K562 (cell line): ENCODE results near the gene HSD11B2. TPM values are rescaled to one million over a fixed set of nuclear protein-coding genes. Genes with fewer than 3 reads are reported as not detected.

Experiments
- ATAC-seq: fragments of 200-7000 bp; cut with Tn5 transposase; 3 replicates; pipeline ENCODE4 v1.9.1; 2020; ENCODE audit warnings: moderate library complexity
- BruUV-seq: library from RNA; stranded (reverse); fragments of 400-500 nt; replicated peaks from 2 replicates; lab custom pipeline; 2021; lab: Mats Ljungman, UMichigan
- CTCF ChIA-PET: fragments of 300-600 bp; formaldehyde crosslinking; extraction: SDS; loops from one replicate; lab custom pipeline; 2021; ENCODE audit warnings: low intra/inter-chr PET ratio; lab: Yijun Ruan, JAX
- POLR2A ChIA-PET: fragments of 300-600, 350-650 bp; sonication (Branson Sonifier 250); formaldehyde crosslinking; extraction: SDS; loops from one replicate; lab custom pipeline; 2021; ENCODE audit warnings: antibody characterized with exemption, inconsistent platforms; lab: Yijun Ruan, JAX
- DNase-seq, 4 experiments: peaks; one replicate each; pipeline versions ENCODE4 v3.0.0 to v3.0.0-alpha.2; 2011 to 2018; ENCODE audit warnings: low spot score in 3 of 4, mixed read lengths in 3 of 4; ENCODE audit errors: extremely low read depth in 1 of 4
- FAIRE-seq: peaks from 2 replicates; lab custom pipeline; 2011; peaks lifted over from hg19 to GRCh38; lab: Jason Lieb, UNC
- H2AFZ ChIP-seq: 2 replicates; pipeline ENCODE4 v1.6.0; 2011; ENCODE audit warnings: low read depth, low read length, control low read depth, inconsistent platforms
- H3K27ac ChIP-seq: fragments of 200-600 bp; 3 replicates; pipeline ENCODE4 v1.8.0; 2011; ENCODE audit warnings: low read depth, mild to moderate bottlenecking, control low read depth, inconsistent platforms, low read length, moderate library complexity, mixed read lengths; ENCODE audit errors: extremely low read depth
- H3K27me3 ChIP-seq, 2 experiments: fragments of 300-600 bp in 1 of 2; 2 replicates in 1 of 2; 3 replicates in 1 of 2; pipeline versions ENCODE4 v1.6.0 to v1.8.0; 2011; ENCODE audit warnings: inconsistent platforms in 2 of 2, low read length in 2 of 2, mild to moderate bottlenecking in 1 of 2, mixed read lengths in 1 of 2, moderate library complexity in 1 of 2; ENCODE audit not compliant: control insufficient read depth in 2 of 2, insufficient read depth in 2 of 2
- H3K36me3 ChIP-seq: fragments of 300-600 bp; 3 replicates; pipeline ENCODE4 v1.8.0; 2011; ENCODE audit warnings: mild to moderate bottlenecking, low read length, inconsistent platforms; ENCODE audit not compliant: control insufficient read depth, insufficient read depth
- H3K4me1 ChIP-seq, 2 experiments: fragments of 200-600 bp in 1 of 2; replicated peaks in 1 of 2; 2 replicates in 1 of 2; 3 replicates in 1 of 2; pipeline versions ENCODE4 v1.5.1 to v1.8.0; 2011; ENCODE audit warnings: inconsistent platforms in 2 of 2, low read length in 2 of 2, mild to moderate bottlenecking in 1 of 2, mixed read lengths in 1 of 2, moderate library complexity in 1 of 2; ENCODE audit not compliant: control insufficient read depth in 2 of 2, insufficient read depth in 2 of 2
- H3K4me2 ChIP-seq: 2 replicates; pipeline ENCODE4 v1.6.1; 2011; ENCODE audit warnings: low read length, control low read depth, inconsistent platforms, mixed read lengths; ENCODE audit not compliant: insufficient read depth
- H3K4me3 ChIP-seq: fragments of 200-600 bp; sonication (generic), shearing (Covaris generic); 2 replicates; pipeline ENCODE4 v1.5.1; 2016; ENCODE audit warnings: control low read depth, inconsistent platforms
- H3K79me2 ChIP-seq: fragments of 200-600 bp; 3 replicates; pipeline ENCODE4 v1.8.0; 2011; ENCODE audit warnings: low read length, inconsistent platforms; ENCODE audit not compliant: control insufficient read depth, insufficient read depth
- H3K9ac ChIP-seq, 2 experiments: 2 replicates each; pipeline versions ENCODE4 v1.6.0 to v1.6.1; 2011; ENCODE audit warnings: low read depth in 2 of 2, low read length in 2 of 2, control low read depth in 1 of 2, inconsistent platforms in 1 of 2, mild to moderate bottlenecking in 1 of 2, mixed read lengths in 1 of 2; ENCODE audit not compliant: insufficient read depth in 1 of 2
- H3K9me1 ChIP-seq: one replicate; pipeline ENCODE4 v1.6.0; 2011; ENCODE audit warnings: inconsistent platforms, mild to moderate bottlenecking, low read length, moderate library complexity; ENCODE audit not compliant: control insufficient read depth, insufficient read depth
- H3K9me3 ChIP-seq: replicated peaks from 2 replicates; pipeline ENCODE4 v1.5.1; 2011; ENCODE audit warnings: low read depth, low read length, inconsistent platforms; ENCODE audit not compliant: control insufficient read depth, insufficient read depth
- H4K20me1 ChIP-seq: replicated peaks from 2 replicates; pipeline ENCODE4 v1.6.1; 2011; ENCODE audit warnings: low read length, inconsistent platforms, mixed read lengths; ENCODE audit not compliant: control insufficient read depth, insufficient read depth
- BDP1 ChIP-seq: IDR thresholded peaks from 3 replicates; pipeline ENCODE4 v1.6.1; 2011; ENCODE audit not compliant: insufficient read length, insufficient read depth
- CTCF ChIP-seq, 3 experiments: IDR thresholded peaks in 2 of 3; conservative IDR thresholded peaks in 1 of 3; 2 replicates each; pipeline ENCODE4 v1.5.1; 2011 to 2012; ENCODE audit warnings: low read length in 3 of 3, mild to moderate bottlenecking in 3 of 3, control low read depth in 2 of 3, improper control_type of control experiment in 1 of 3, inconsistent platforms in 1 of 3, low read depth in 1 of 3, mixed read lengths in 1 of 3, moderate library complexity in 1 of 3; ENCODE audit not compliant: insufficient read depth in 2 of 3
- MXD1 ChIP-seq: fragments of 250-450 bp; sonication (Bioruptor Pico); IDR thresholded peaks from 2 replicates; pipeline ENCODE4 v1.8.0; 2021; ENCODE audit warnings: borderline replicate concordance, mild to moderate bottlenecking, moderate library complexity; ENCODE audit not compliant: poor library complexity, severe bottlenecking
- NCOA1 ChIP-seq: fragments of 450-650 bp; IDR thresholded peaks from 2 replicates; pipeline ENCODE4 v1.6.1; 2016; ENCODE audit warnings: low read depth
- NFIC ChIP-seq: fragments of 450-650 bp; IDR thresholded peaks from 2 replicates; pipeline ENCODE4 v1.6.1; 2017; ENCODE audit warnings: mild to moderate bottlenecking, inconsistent platforms
- RBM14 ChIP-seq: fragments of 200-400 bp; formaldehyde crosslinking; IDR thresholded peaks from 2 replicates; pipeline ENCODE4 v1.6.1; 2018; ENCODE audit warnings: low read depth, mild to moderate bottlenecking, low read length, moderate library complexity, borderline replicate concordance; ENCODE audit not compliant: insufficient read depth
- RNF219 ChIP-seq: fragments of 250-450 bp; sonication (Bioruptor Pico); IDR thresholded peaks from 2 replicates; pipeline ENCODE4 v1.5.0; 2022; ENCODE audit warnings: mild to moderate bottlenecking
- SRF ChIP-seq, 2 experiments: fragments of 250-450, 450-650 bp in 1 of 2; sonication (Bioruptor Pico) in 1 of 2; sonication (generic) in 1 of 2; formaldehyde crosslinking; IDR thresholded peaks; 2 replicates each; pipeline versions ENCODE4 v1.5.0 to v1.5.1; 2020 to 2022; ENCODE audit warnings: mild to moderate bottlenecking in 1 of 2, missing genetic modification reagents in 1 of 2
- ZSCAN32 ChIP-seq: fragments of 450-650 bp; formaldehyde crosslinking; IDR thresholded peaks from 2 replicates; pipeline ENCODE4 v1.4.0; 2020; ENCODE audit warnings: mild to moderate bottlenecking, moderate library complexity
- WGBS: fragments of 100-300 bp; shearing (Covaris generic); methylation state at CpG from one replicate; pipeline ENCODE4 v1.1.6; 2016; ENCODE audit warnings: low coverage, mixed read lengths; ENCODE audit not compliant: insufficient coverage; ENCODE audit errors: missing lambda C conversion rate; 5-methylcytosine and 5-hydroxymethylcytosine counted together
- in situ Hi-C: fragments of 300-500 bp; cut with MboI; formaldehyde crosslinking; loops from 4 replicates; pipeline ENCODE4 v1.15.0; 2018; ENCODE audit warnings: inconsistent platforms, mixed read lengths
- intact Hi-C: fragments of 100-400 bp; cut with micrococcal nuclease; formaldehyde crosslinking; loops from 2 replicates; pipeline ENCODE4 v1.14.2; 2022
- polyA plus RNA-seq, 8 experiments: library from polyadenylated mRNA; depleted of rRNA in 4 of 8; stranded (reverse) in 5 of 8; unstranded in 3 of 8; fragments of >200 nt; fragmentation: Nextera tagmentation in 2 of 8; fragmentation: Illumina TruSeq in 1 of 8; extraction: Ambion mirVana in 2 of 8; extraction: Trizol in 1 of 8; gene quantifications; 2 replicates each; pipeline versions ENCODE4 v1.2.1 to v1.2.3, GENCODE V29; 2011 to 2014; ENCODE audit warnings: inconsistent platforms in 1 of 8, missing spikeins in 1 of 8
- total RNA-seq, 7 experiments: library from RNA; depleted of rRNA in 6 of 7; stranded (reverse); fragments of >200 nt in 6 of 7; fragmentation: Illumina TruSeq in 2 of 7; extraction: Trizol in 2 of 7; gene quantifications; 2 replicates each; pipeline versions ENCODE4 v1.2.1 to v1.2.3, GENCODE V29; 2011 to 2021; ENCODE audit warnings: low replicate concordance in 1 of 7

HSD11B2 gene
- total and polyA plus RNA-seq, 9 of the 15 experiments (the other 6 are each of a cell fraction or from before 2014, with no cell fraction given) = 0.08 to 2.0 (median 0.79) TPM

GRCh38 chr16:67456391-67457081, 25.6 kb downstream of the HSD11B2 start:
- WGBS = 72% methylated on average over 5 of the region's 6 CpGs
- in situ Hi-C loops = no loop called here
- no peak for FAIRE-seq

More at GRCh38 chr16:67456391-67457081, 25.6 kb downstream of the HSD11B2 start:
- Histone ChIP-seq H3K4me3 (no peak overlapping the region), H3K9me1 (peaks cover 21% of the 10 kb centered on the region), H4K20me1 (peaks cover 32% of the 10 kb centered on the region), H3K27me3 (no peaks in the 10 kb centered on the region), H2AFZ (no peak overlapping the region), H3K4me1 (peaks cover 24 to 39% of the 10 kb centered on the region in 2 experiments), H3K9ac (peak overlapping the region in 1 of 2 experiments; percentile 49; a peak in 1 of 4 replicates), H3K79me2 (peaks cover 26% of the 10 kb centered on the region), H3K27ac (no peak overlapping the region), H3K36me3 (peaks cover 37% of the 10 kb centered on the region; the same call in 1 of the 3 replicates), H3K4me2 (no peak overlapping the region), H3K9me3 (no peaks in the 10 kb centered on the region)
- TF ChIP-seq CTCF (IDR thresholded peaks at IDR 0.05 in 2 of 3, conservative IDR thresholded peaks at IDR 0.05 in 1 of 3; ENCODE audit: insufficient read depth in 2 of 3, low read depth in 1 of 3, low read length in 3 of 3) = peak; percentile 47 to 52 (median 51)
- no peak for TF ChIP-seq SRF (CRISPR knock-in tag; IDR thresholded peaks at IDR 0.05)
- no peak for TF ChIP-seq BDP1
- no peak for TF ChIP-seq RBM14
- TF ChIP-seq NCOA1 = no peak
- no peak for TF ChIP-seq ZSCAN32 (CRISPR knock-in tag)
- TF ChIP-seq MXD1 = no peak
- no peak for TF ChIP-seq RNF219 (CRISPR knock-in tag)
- TF ChIP-seq NFIC = peak; percentile 48
- ATAC-seq (no peak), DNase-seq (peak in 2 of 4 experiments; percentile 38 to 43)
- no TSS peak for BruUV-seq
- POLR2A ChIA-PET = interaction anchor here (0.6 to 1.5 kb wide), 3 partner anchors 8 to 43 kb away, joined by 3 to 7 read pairs (median 4); no protein-coding TSS in a partner anchor
- intact Hi-C loops = no loop called here
- CTCF ChIA-PET = no interaction called here
